ENCODE data around the gene KIF1A. TPM values are rescaled to one million over a fixed set of nuclear protein-coding genes. Genes with fewer than 3 reads are reported as not detected.

KIF1A gene, protein sequence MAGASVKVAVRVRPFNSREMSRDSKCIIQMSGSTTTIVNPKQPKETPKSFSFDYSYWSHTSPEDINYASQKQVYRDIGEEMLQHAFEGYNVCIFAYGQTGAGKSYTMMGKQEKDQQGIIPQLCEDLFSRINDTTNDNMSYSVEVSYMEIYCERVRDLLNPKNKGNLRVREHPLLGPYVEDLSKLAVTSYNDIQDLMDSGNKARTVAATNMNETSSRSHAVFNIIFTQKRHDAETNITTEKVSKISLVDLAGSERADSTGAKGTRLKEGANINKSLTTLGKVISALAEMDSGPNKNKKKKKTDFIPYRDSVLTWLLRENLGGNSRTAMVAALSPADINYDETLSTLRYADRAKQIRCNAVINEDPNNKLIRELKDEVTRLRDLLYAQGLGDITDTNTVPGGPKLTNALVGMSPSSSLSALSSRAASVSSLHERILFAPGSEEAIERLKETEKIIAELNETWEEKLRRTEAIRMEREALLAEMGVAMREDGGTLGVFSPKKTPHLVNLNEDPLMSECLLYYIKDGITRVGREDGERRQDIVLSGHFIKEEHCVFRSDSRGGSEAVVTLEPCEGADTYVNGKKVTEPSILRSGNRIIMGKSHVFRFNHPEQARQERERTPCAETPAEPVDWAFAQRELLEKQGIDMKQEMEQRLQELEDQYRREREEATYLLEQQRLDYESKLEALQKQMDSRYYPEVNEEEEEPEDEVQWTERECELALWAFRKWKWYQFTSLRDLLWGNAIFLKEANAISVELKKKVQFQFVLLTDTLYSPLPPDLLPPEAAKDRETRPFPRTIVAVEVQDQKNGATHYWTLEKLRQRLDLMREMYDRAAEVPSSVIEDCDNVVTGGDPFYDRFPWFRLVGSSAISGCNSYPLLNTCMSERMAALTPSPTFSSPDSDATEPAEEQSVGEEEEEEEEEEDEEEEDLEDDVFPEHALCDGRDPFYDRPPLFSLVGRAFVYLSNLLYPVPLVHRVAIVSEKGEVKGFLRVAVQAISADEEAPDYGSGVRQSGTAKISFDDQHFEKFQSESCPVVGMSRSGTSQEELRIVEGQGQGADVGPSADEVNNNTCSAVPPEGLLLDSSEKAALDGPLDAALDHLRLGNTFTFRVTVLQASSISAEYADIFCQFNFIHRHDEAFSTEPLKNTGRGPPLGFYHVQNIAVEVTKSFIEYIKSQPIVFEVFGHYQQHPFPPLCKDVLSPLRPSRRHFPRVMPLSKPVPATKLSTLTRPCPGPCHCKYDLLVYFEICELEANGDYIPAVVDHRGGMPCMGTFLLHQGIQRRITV (N-terminal part only)
- 1 to 10 TPM; 1.6 to 1.8 TPM for total RNA-seq
- not detected for polyA plus RNA-seq

GRCh38 chr2:240819858-240820606 is at the start of gene KIF1A:
Gene KIF1A (minus strand): TSS chr2:240820219. CDS start chr2:240797752, 22,467 bp downstream.
- peaks cover 48 to 53% of the 10 kb centered on the region in 2 donors for H3K27me3 Mint-ChIP-seq
- H3K4me3 Mint-ChIP-seq: peak within 1 kb of the TSS in 3 of 7 donors; percentile 23 to 37 (median 34)
- ChIA-PET POLR2A (no interaction called here), CTCF (no interaction called here)
- Histone ChIP-seq H3K27ac (ENCODE audit: low read depth, low read length) (no peak within 1 kb of the TSS), H3K27me3 (ENCODE audit: insufficient read depth, low read length, poor library complexity, severe bottlenecking) (peaks cover 19% of the 10 kb centered on the region), H3K9me3 (ENCODE audit: low read length) (no peaks in the 10 kb centered on the region), H3K4me1 (ENCODE audit: insufficient read depth, low read length) (no peaks in the 10 kb centered on the region), H3K4me3 (ENCODE audit: low read length) (no peak within 1 kb of the TSS), H3K36me3 (ENCODE audit: insufficient read depth, low read length) (no peaks in the 10 kb centered on the region)
- peaks cover 7 to 11% (median 9%) of the 10 kb centered on the region in 3 donors for H3K4me1 Mint-ChIP-seq
- H3K27ac Mint-ChIP-seq: no peak within 1 kb of the TSS
- peaks cover 0 to 1% (median 0%) of the 10 kb centered on the region in 3 donors for H3K36me3 Mint-ChIP-seq
- H3K9me3 Mint-ChIP-seq: peaks cover 0 to 6% (median 5%) of the 10 kb centered on the region in 5 donors
- DNase-seq: no peak

GRCh38 chr2:240869109-240869955 is 49.3 kb upstream of the KIF1A start:
- H3K36me3 ChIP-seq (ENCODE audit: insufficient read depth, low read length): no peaks in the 10 kb centered on the region
- H3K4me1 ChIP-seq (ENCODE audit: insufficient read depth, low read length): no peaks in the 10 kb centered on the region
- DNase-seq: no peak
- Mint-ChIP-seq H3K9me3 (no peaks in the 10 kb centered on the region), H3K27me3 (peaks cover 11 to 34% of the 10 kb centered on the region in 2 donors), H3K36me3 (peaks cover 0 to 2% (median 0%) of the 10 kb centered on the region in 3 donors), H3K27ac (no peak overlapping the region), H3K4me3 (no peak overlapping the region), H3K4me1 (no peaks in the 10 kb centered on the region)
- H3K27me3 ChIP-seq (ENCODE audit: insufficient read depth, low read length, poor library complexity, severe bottlenecking): no peaks in the 10 kb centered on the region
- H3K9me3 ChIP-seq (ENCODE audit: low read length): no peaks in the 10 kb centered on the region
- H3K4me3 ChIP-seq (ENCODE audit: low read length): no peak overlapping the region
- ChIA-PET POLR2A (no interaction called here), CTCF (no interaction called here)
- no peak overlapping the region for H3K27ac ChIP-seq (ENCODE audit: low read depth, low read length)

- Histone ChIP-seq H3K9me3 (ENCODE audit: low read length) (no peaks in the 10 kb centered on the region), H3K27me3 (ENCODE audit: insufficient read depth, low read length, poor library complexity, severe bottlenecking) (no peaks in the 10 kb centered on the region), H3K4me3 (ENCODE audit: low read length) (no peak within 1 kb of the TSS), H3K36me3 (ENCODE audit: insufficient read depth, low read length) (no peaks in the 10 kb centered on the region), H3K27ac (ENCODE audit: low read depth, low read length) (no peak within 1 kb of the TSS), H3K4me1 (ENCODE audit: insufficient read depth, low read length) (no peaks in the 10 kb centered on the region)
- Mint-ChIP-seq H3K9me3 (no peaks in the 10 kb centered on the region), H3K36me3 (peaks cover 0 to 2% (median 0%) of the 10 kb centered on the region in 3 donors), H3K27ac (no peak within 1 kb of the TSS), H3K27me3 (peaks cover 11 to 34% of the 10 kb centered on the region in 2 donors), H3K4me3 (no peak within 1 kb of the TSS), H3K4me1 (no peaks in the 10 kb centered on the region)
- POLR2A ChIA-PET: no interaction called here
- CTCF ChIA-PET: no interaction called here
- no peak for DNase-seq
These were observed 48.5 kb upstream of the KIF1A start, which contains the start of gene AGXT for GRCh38 chr2:240868286-240869108. Gene AGXT (plus strand): TSS chr2:240868824. CDS start chr2:240868866, 42 bp downstream.

GRCh38 chr2:240865391-240865790 is 45.4 kb upstream of the KIF1A start:
- no peak overlapping the region for H3K4me3 Mint-ChIP-seq
- H3K4me3 ChIP-seq (ENCODE audit: low read length): no peak overlapping the region
- no peak overlapping the region for H3K27ac ChIP-seq (ENCODE audit: low read depth, low read length)
- DNase-seq: no peak
- H3K27ac Mint-ChIP-seq: no peak overlapping the region
- no peaks in the 10 kb centered on the region for H3K4me1 Mint-ChIP-seq
- no peaks in the 10 kb centered on the region for H3K36me3 ChIP-seq (ENCODE audit: insufficient read depth, low read length)
- H3K9me3 Mint-ChIP-seq: no peaks in the 10 kb centered on the region
- H3K27me3 Mint-ChIP-seq: peaks cover 11 to 34% of the 10 kb centered on the region in 2 donors
- POLR2A ChIA-PET: no interaction called here
- no peaks in the 10 kb centered on the region for H3K9me3 ChIP-seq (ENCODE audit: low read length)
- peaks cover 0 to 2% (median 0%) of the 10 kb centered on the region in 3 donors for H3K36me3 Mint-ChIP-seq
- CTCF ChIA-PET: no interaction called here
- no peaks in the 10 kb centered on the region for H3K27me3 ChIP-seq (ENCODE audit: insufficient read depth, low read length, poor library complexity, severe bottlenecking)
- H3K4me1 ChIP-seq (ENCODE audit: insufficient read depth, low read length): no peaks in the 10 kb centered on the region

DNA sequence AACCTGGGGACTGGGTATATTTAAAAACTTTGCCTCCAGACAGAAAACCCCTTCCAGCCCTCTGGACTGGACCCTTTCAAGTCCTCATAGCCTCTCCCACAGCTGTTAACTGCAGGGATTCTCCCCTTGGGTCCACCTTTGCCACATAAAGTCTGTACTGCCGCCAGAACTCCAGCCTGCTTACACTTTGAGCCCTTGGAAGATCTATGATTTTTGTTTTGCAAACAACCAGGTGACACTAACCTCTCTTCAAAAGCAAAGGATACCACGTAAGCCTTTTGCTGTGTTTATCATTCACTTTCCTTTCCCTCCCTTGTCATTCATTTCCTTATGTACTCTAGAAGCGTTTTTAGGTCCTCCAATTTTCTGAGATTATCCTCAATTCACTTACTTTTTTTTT is 44.5 kb upstream of the KIF1A start:
- Histone ChIP-seq H3K4me3 (ENCODE audit: low read length) (no peak overlapping the region), H3K27ac (ENCODE audit: low read depth, low read length) (no peak overlapping the region), H3K4me1 (ENCODE audit: insufficient read depth, low read length) (no peaks in the 10 kb centered on the region), H3K9me3 (ENCODE audit: low read length) (no peaks in the 10 kb centered on the region), H3K36me3 (ENCODE audit: insufficient read depth, low read length) (no peaks in the 10 kb centered on the region), H3K27me3 (ENCODE audit: insufficient read depth, low read length, poor library complexity, severe bottlenecking) (no peaks in the 10 kb centered on the region)
- peaks cover 10 to 34% of the 10 kb centered on the region in 2 donors for H3K27me3 Mint-ChIP-seq
- no peaks in the 10 kb centered on the region for H3K4me1 Mint-ChIP-seq
- no peak for DNase-seq
- H3K27ac Mint-ChIP-seq: no peak overlapping the region
- no peak overlapping the region for H3K4me3 Mint-ChIP-seq
- no peaks in the 10 kb centered on the region for H3K9me3 Mint-ChIP-seq
- POLR2A ChIA-PET: no interaction called here
- CTCF ChIA-PET: no interaction called here
- H3K36me3 Mint-ChIP-seq: peaks cover 0 to 2% (median 0%) of the 10 kb centered on the region in 3 donors

GRCh38 chr2:240861547-240861946 is 41.5 kb upstream of the KIF1A start:
- POLR2A ChIA-PET: no interaction called here
- peaks cover 11 to 21% of the 10 kb centered on the region in 2 donors for H3K27me3 Mint-ChIP-seq

More at GRCh38 chr2:240861547-240861946, 41.5 kb upstream of the KIF1A start:
- H3K4me3 ChIP-seq (ENCODE audit: low read length): no peak overlapping the region
- no peak overlapping the region for H3K27ac ChIP-seq (ENCODE audit: low read depth, low read length)
- Mint-ChIP-seq H3K4me1 (no peaks in the 10 kb centered on the region), H3K36me3 (peaks cover 0 to 2% (median 0%) of the 10 kb centered on the region in 3 donors), H3K27ac (no peak overlapping the region), H3K4me3 (no peak overlapping the region), H3K9me3 (no peaks in the 10 kb centered on the region)
- DNase-seq: no peak
- CTCF ChIA-PET: interaction anchor here (1.1 to 1.7 kb wide), 2 partner anchors 10 to 152 kb away, joined by 3 to 6 read pairs; no protein-coding TSS in a partner anchor
- H3K9me3 ChIP-seq (ENCODE audit: low read length): no peaks in the 10 kb centered on the region
- H3K27me3 ChIP-seq (ENCODE audit: insufficient read depth, low read length, poor library complexity, severe bottlenecking): no peaks in the 10 kb centered on the region
- H3K4me1 ChIP-seq (ENCODE audit: insufficient read depth, low read length): no peaks in the 10 kb centered on the region
- no peaks in the 10 kb centered on the region for H3K36me3 ChIP-seq (ENCODE audit: insufficient read depth, low read length)
